GM21381 (cell line): ENCODE data around the gene RPTOR.

ENCODE experiments used
- ATAC-seq: cut with Tn5 transposase; IDR thresholded peaks from one replicate; pipeline ENCODE4 v1.9.1; 2021; ENCODE audit warnings: mild to moderate bottlenecking, moderate library complexity; ENCODE audit not compliant: unreplicated experiment

Gene RPTOR

GRCh38 chr17:80660527-80661198 is 116.0 kb downstream of the RPTOR start:
- no peak for ATAC-seq

- no peak for ATAC-seq
Observed at GRCh38 chr17:80662557-80662956, 117.9 kb downstream of the RPTOR start.

DNA sequence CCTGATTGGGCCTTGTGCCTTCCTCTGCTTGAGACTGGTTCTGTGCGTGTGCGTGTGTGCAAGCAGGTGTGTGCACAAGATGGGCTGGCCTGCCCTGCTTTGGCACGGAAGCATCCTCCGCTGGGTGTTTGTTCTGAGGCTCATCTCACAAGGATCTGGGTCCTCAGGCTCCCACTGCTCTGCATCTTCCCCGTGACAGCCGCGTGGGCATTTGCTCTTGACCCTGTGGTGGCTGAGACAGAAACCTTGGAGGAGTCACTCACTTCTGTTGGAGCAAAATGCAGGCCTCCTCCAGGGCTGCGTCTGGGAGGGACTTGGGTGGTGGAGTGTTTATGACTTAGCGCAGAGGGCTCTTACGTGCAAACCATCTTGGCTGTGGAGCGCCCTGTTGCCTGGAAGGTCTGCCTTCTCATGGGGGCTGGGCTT is 119.2 kb downstream of the RPTOR start:
- ATAC-seq: no peak

DNA sequence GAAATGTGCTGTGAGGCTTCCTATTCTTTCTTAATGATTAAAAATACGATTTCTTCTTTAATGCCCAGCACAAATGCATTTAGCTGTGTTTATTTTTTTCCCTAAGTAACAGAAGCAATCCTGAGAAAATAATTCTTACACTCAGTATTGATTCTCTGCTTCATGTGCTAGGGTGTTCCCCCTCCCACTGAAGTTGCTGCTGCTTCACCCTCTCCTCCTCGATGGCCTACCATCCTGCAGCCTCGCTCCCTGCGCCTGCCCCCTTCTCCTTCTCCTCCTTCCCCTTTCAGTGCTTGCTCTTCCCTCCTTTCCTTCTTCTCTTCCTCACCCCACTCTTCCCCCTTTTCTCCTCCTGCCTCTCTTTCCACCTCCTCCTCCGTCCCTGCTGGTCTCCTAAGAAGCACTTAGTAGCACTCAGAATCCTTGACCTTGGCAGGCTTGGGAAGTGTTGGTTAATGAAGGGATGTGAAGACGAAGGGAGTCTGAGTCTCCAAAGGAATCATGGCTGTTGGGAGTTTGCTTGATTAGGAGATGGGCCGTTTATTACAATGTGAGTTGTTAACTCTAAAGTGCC is 119.7 kb downstream of the RPTOR start:
- ATAC-seq: no peak

DNA sequence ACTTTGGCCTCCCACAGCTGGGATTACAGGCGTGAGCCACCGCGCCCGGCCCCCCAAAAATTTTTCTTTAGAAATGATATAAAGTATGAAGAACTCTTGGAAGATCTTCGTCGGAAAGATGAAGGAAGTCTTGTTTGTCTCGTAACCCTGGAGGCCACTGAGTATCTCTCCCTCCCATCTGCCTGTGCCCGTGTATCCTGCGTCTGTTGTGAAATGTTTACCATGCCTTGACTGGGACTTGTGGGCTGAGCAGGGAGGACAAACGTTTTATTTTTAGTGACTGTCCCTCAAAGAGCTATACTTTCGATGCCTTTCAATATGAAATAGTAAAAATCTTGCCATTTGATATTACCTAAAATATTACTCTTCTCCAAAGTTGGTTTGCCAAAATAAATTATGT is 121.2 kb downstream of the RPTOR start:
- no peak for ATAC-seq

DNA sequence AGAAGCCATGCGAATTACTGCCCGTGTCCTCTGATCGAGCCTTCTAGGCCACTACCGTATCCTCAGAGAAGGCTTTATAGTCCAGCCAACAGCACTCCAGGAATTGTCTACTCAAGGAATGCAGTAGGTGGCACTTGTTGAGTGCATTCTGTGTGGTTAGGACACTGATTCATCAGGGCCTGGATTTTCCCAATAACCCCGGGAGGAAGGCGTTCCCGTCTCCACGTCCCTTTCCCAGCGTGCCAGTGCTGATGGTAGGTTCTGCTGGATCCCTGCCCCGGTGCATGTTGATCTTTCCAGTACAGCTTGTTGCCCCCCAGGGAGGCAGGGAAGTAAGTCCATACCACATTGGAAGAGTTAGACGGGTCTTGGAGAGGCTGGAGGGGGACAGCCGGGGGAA is 122.2 kb downstream of the RPTOR start:
- no peak for ATAC-seq

DNA sequence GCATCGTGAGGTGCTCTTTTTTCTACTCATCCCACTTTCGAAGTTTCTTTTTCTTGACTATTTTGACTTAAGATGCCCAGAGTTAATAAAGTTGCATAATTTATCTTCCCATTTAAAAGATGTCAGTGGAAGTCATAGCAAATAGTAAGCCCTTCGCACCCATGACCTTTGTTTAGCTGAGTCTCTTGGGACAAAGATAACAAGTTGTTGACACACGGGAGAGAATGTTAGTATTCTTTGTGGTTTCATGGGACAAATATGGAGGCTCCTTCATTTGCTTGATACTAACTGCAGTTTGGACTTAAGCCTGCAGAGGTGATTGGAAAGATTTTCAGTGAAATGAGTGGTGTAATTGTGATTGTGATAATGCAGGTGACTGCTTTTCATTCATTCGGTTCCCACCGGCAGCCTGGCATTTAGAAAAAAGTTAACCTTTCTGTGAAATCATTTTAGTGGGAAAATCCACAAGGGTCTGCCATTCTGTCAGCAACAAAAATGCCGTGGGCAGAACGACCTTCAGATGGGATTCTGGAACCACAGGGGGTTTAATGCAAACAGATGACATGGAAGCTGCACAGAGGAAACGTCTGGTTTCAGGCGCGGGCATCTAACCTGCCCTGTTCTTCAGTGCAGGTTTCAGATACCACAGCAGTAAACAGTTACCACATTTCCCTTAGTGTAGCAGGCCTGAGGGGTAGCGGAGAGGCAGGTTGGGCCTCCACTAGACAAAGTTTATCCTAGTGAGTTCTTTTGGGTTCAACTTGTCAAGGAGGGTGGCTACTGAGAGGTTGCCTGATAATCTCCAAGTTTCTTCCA is 123.0 kb downstream of the RPTOR start:
- no peak for ATAC-seq

DNA sequence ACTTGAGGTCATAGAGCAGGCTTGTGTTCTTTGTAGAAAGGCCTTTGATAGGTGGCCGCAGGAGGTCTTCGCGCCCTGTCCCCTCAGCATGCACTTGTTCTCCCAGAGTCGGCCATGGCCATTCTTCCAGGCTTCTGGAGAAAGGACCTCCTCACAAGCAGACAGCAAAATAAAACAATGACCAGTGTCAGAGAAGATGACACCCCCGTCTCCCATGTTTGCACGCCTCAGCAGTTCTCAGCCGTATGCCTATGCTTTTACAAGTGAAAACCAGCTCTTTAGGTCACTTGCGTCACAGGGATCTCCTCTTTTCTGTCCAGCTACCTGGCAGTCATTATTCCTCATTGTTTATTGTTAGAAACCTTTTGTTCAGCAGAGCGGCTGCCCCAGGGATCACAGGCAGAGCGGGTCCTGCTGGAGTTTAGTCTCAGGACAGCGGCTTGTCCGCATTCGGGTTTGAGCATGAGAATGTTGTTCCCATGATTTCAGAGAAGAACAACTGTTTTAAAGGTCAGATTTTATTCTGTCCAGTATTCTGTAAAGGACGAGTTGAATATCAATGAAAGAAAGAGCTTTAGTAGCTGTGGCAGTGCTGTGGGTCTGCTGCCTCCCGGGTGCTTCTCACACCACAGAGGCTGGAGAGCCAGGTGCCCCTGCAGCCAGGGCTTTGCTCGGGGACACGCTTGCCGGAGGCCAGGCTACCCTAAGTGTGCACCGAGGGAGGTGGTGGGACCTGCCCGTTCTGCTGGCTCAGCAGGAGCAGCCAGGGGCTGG is 123.9 kb downstream of the RPTOR start:
- no peak for ATAC-seq

GRCh38 chr17:80671039-80671824 is 126.6 kb downstream of the RPTOR start:
- ATAC-seq: no peak

GRCh38 chr17:80671825-80672110 is 127.1 kb downstream of the RPTOR start:
- no peak for ATAC-seq

DNA sequence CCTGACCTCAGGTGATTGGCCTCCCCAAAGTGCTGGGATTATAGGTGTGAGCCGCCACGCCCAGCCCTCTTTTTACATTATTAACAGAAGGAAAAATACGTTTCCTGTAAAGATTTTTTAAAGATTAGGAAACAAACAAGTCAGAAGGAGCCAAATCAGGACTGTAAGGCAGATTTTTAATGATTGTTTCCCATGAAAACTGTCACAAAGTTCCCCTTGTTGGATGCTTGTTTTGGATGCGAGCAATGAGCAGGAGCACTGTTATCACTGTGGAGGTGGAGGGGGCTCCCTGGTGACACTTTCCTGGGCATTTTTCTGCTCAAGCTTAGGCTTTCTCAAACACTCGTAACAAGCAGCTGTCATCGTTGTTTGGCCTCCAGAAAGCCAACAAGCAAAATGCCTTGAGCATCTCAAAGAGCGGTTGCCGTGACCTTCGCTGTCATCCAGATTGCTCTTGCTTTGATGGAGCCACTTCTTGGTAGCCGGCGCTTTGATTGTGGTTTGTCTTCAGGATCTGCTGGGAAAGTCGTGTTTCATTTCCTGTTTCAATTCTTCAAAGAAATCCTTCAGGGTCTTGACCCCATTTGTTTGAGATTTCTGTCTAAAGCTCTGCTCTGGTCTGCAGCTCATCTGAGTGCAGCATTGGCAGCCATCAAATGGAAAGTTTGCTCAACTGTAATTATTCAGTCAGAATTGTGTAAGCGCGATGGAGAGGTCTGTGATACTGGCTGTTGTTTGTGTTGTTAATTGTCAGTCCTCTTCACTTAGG is 128.7 kb downstream of the RPTOR start:
- no peak for ATAC-seq

DNA sequence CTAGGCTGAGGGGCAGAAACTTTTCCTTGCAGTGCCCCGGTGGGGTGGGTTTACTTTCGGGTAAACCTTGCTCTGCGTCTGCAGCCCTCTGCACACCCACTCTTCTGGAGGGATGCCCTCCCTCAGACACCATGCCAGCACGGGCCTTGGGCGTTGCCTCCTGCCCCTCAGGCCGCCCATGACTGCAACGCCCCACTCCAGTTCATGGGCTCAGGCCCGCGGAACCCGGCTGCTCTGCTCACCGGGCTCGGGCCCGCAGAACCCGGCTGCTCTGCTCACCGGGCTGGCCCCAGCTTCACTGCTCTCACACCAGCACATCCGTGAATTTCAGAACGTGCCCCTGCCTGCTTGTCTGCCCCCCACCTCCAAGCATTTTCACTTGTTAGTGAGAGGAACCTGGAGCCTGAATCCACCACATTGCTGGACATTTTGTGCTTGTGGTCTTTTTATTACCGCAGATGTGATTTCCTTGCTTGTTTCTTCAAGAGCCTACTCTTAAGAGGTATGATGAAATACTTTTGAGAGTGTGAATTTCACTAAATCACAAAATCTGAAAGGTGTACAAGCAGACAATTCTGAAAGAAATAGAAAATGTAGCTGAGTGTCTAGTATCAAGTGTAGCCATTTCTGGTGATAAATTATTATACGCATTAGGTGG is 130.9 kb downstream of the RPTOR start:
- no peak for ATAC-seq

- no peak for ATAC-seq
Observed at GRCh38 chr17:80676096-80676466, 131.4 kb downstream of the RPTOR start.

DNA sequence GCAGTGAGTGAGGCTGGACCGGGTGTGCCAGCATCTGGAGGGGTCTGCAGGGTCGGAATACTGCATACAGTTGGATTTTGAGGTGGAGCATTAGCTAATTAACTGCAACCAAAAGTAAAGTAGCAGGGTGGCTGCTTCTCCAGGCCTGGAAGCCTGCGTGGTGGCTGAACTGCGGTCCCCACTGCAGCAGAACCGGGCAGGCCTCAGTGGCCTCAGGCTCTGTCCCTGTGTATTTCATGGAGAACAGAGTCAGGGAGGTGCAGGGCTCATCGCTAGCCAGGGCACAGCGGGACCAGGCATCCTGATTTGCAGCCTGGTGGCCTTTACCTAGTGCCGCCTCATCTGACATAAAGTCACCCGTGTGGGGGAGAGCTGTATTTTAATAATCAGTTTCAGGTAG is 131.9 kb downstream of the RPTOR start:
- no peak for ATAC-seq

- ATAC-seq: no peak
Observed at GRCh38 chr17:80677214-80677756, 132.6 kb downstream of the RPTOR start.

DNA sequence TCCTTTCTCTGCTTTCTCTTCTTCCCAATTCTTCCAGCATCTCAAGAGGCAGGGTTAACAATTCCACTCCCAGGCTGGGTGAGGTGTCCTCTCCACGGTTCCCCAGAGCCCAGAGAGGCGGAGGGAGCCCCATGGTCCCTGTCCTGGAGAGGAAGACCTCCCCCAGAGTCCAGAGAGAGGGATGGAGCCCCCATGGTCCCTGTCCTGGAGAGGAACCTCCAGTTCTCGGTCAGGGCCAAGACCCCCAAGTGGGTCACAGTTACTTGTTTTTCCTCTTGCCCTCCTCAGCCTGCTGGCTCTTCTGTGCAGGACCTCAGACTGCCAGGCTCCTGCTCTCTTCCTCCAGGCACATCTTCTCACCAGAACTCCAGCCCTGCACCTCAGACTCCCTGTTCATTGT is 135.2 kb downstream of the RPTOR start:
- no peak for ATAC-seq

DNA sequence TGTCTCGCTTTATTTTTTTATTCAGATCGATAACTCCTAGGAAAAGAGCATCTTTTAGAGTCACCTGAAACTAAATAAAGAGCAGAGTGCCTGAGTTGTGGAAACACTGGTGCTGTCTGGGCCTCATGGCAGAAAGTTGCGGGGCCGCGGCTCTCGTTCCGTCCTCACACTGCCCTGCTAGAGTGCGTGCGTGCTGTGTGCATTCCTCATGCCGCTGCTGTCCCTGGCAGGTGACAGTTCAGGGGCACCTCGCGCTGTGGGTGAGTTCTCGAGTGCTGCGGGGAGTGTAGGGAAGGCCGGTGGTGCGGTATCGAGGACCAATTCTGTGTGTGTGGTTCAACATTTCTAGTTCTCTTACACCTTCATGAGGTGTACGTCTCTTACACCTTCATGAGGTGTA is 136.6 kb downstream of the RPTOR start:
- ATAC-seq: no peak

GRCh38 chr17:80682372-80682771 is 137.7 kb downstream of the RPTOR start:
- ATAC-seq: no peak

GRCh38 chr17:80683625-80684104 is 139.0 kb downstream of the RPTOR start:
- ATAC-seq: no peak
